Vagina (tissue), 2 donors: Measurements from ENCODE around the gene TNS3. TPM values are rescaled to one million over a fixed set of nuclear protein-coding genes. Genes with fewer than 3 reads are reported as not detected.
"Not testable (repeated sequence)": the region's sequence is repeated elsewhere in the genome, so short reads cannot be mapped to it uniquely, and the experiment has no call there.

Experiments used
- DNase-seq, 2 donors: peaks; one replicate each; pipeline ENCODE4 v3.0.0-alpha.2; 2017; ENCODE audit errors: extremely low spot score in 2 of 2
- H3K27ac ChIP-seq: fragments of 200-600 bp; sonication (generic); one replicate; pipeline ENCODE4 v1.5.1; 2019
- H3K27me3 ChIP-seq: fragments of 200-600 bp; sonication (generic); one replicate; pipeline ENCODE4 v1.5.1; 2019
- H3K36me3 ChIP-seq, 2 donors: fragments of 200-600 bp; sonication (generic); one replicate each; pipeline ENCODE4 v1.5.1; 2017 to 2019
- H3K4me1 ChIP-seq: fragments of 200-600 bp; sonication (generic); one replicate; pipeline ENCODE4 v1.5.1; 2019
- H3K4me3 ChIP-seq, 2 donors: fragments of 200-600 bp; sonication (generic); 1 replicate in 1 of 2; 2 replicates in 1 of 2; pipeline ENCODE4 v1.5.1; 2016 to 2019
- H3K9me3 ChIP-seq: fragments of 200-600 bp; sonication (generic); one replicate; pipeline ENCODE4 v1.5.1; 2019
- POLR2A ChIP-seq, 2 donors: fragments of 450-650 bp; IDR thresholded peaks; one replicate each; pipeline ENCODE4 v1.6.1; 2017; ENCODE audit warnings: antibody characterized with exemption in 2 of 2, mild to moderate bottlenecking in 2 of 2, moderate library complexity in 2 of 2
- POLR2AphosphoS5 ChIP-seq, 2 donors: sonication (generic); formaldehyde crosslinking; IDR thresholded peaks; one replicate each; pipeline ENCODE4 v1.9.0; 2017; ENCODE audit warnings: antibody characterized with exemption in 2 of 2, mild to moderate bottlenecking in 2 of 2, low read depth in 1 of 2; ENCODE audit not compliant: insufficient read depth in 1 of 2
- intact Hi-C: fragments of 100-400 bp; cut with DNase I; formaldehyde crosslinking; loops from one replicate; pipeline ENCODE4 v1.15.1; 2023
- total RNA-seq: library from RNA; depleted of rRNA; stranded (reverse); fragments of >200 nt; gene quantifications from one replicate; pipeline ENCODE4 v1.2.3, GENCODE V29; 2016
- TF ChIP-seq, protein P1 (sequence below), 3 experiments: fragments of 450-650 bp in 2 of 3; fragments of 200-600 bp in 1 of 3; sonication (generic) in 1 of 3; IDR thresholded peaks; one replicate each; pipeline ENCODE4 v1.5.1; 2017 to 2019; ENCODE audit warnings: antibody characterized with exemption in 3 of 3, mild to moderate bottlenecking in 2 of 3, moderate library complexity in 2 of 3

TNS3 gene
- total RNA-seq, 1 donor from 2014 or later, result 36.8 TPM

DNA sequence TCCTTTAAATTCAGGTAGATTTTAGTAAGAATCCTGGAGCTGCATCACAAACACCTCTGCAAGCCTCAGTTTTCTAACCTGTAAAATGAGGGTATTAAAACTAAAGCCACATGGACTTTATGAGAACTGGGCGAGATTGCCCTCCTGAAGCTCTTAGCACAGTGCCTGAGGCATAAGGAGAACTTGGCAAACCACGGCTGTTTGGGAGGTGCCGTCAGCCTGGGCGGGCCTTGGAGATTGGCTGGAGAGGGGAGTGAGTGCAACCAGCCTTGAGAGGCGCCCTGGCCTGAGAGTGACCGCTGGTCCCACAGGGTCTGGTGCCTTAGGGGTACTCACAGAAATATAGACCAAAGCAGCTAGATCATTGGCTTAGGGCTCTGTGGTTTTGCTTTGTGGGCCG lies 5.4 kb upstream of the TNS3 start:
- Histone ChIP-seq H3K27ac (no peak overlapping the region), H3K4me1 (peaks cover 40% of the 10 kb centered on the region), H3K27me3 (no peaks in the 10 kb centered on the region), H3K36me3 (no peaks in the 10 kb centered on the region), H3K4me3 (no peak overlapping the region), H3K9me3 (no peaks in the 10 kb centered on the region)
- no peak for DNase-seq
- no peak for TF ChIP-seq POLR2A (IDR thresholded peaks at IDR 0.05)
- TF ChIP-seq, protein P1, sequence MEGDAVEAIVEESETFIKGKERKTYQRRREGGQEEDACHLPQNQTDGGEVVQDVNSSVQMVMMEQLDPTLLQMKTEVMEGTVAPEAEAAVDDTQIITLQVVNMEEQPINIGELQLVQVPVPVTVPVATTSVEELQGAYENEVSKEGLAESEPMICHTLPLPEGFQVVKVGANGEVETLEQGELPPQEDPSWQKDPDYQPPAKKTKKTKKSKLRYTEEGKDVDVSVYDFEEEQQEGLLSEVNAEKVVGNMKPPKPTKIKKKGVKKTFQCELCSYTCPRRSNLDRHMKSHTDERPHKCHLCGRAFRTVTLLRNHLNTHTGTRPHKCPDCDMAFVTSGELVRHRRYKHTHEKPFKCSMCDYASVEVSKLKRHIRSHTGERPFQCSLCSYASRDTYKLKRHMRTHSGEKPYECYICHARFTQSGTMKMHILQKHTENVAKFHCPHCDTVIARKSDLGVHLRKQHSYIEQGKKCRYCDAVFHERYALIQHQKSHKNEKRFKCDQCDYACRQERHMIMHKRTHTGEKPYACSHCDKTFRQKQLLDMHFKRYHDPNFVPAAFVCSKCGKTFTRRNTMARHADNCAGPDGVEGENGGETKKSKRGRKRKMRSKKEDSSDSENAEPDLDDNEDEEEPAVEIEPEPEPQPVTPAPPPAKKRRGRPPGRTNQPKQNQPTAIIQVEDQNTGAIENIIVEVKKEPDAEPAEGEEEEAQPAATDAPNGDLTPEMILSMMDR (IDR thresholded peaks at IDR 0.05), result no peak
- no peak for TF ChIP-seq POLR2AphosphoS5 (IDR thresholded peaks at IDR 0.05; ENCODE audit: insufficient read depth in 1 of 2, low read depth in 1 of 2)
- intact Hi-C loops, result loop anchor here (5.0 kb wide), 1 partner anchor 1475 kb away; no protein-coding TSS in a partner anchor

DNA sequence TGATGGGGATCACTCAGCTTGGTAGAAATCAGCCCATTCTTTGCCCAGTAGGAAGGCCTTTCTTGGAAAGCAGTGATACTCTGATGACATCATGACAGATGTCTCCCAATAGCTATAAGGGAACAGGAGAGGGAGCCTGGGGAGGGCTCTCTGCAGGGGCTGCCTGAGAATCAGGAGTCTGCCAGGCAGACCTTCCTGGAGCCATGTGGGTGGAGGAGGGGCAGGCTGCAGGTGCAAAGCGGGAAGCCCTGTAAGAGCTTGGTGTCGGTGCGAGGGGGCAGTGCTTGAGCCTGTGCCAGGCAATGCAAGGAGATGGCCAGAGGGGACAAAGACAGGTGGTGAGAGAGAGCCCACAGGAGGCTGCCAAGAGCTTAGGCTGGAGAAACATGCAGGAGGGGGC lies 5.0 kb upstream of the TNS3 start:
- Histone ChIP-seq H3K4me1 (peaks cover 41% of the 10 kb centered on the region), H3K36me3 (no peaks in the 10 kb centered on the region), H3K27me3 (no peaks in the 10 kb centered on the region), H3K9me3 (no peaks in the 10 kb centered on the region), H3K27ac (no peak overlapping the region), H3K4me3 (no peak overlapping the region)
- intact Hi-C loops, result loop anchor here (5.0 kb wide), 1 partner anchor 1475 kb away; no protein-coding TSS in a partner anchor
- TF ChIP-seq, protein P1 (IDR thresholded peaks at IDR 0.05), result no peak
- TF ChIP-seq POLR2AphosphoS5 (IDR thresholded peaks at IDR 0.05; ENCODE audit: insufficient read depth in 1 of 2, low read depth in 1 of 2), result no peak
- TF ChIP-seq POLR2A (IDR thresholded peaks at IDR 0.05), result no peak
- DNase-seq, result no peak

DNA sequence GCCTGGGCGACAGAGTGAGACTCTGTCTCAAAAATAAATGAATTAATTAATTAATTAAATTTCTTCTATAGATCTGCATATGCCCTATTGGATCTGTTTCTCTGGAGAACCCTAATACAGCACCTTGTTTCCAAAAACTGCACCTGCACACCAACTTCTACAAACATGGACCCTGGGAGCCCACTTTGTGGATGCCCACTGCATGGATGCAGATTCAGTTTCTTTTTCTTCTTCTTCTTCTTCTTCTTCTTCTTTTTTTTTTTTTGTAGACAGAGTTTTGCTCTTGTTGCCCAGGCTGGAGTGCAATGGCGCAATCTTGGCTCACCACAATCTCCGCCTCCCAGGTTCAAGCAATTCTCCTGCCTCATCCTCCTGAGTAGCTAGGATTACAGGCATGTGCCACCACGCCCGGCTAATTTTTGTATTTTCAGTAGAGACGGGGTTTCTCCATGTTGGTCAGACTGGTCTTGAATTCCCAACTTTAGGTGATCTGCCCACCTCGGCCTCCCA lies 4.3 kb upstream of the TNS3 start:
- intact Hi-C loops, result loop anchor here (5.0 kb wide), 1 partner anchor 1474 kb away; no protein-coding TSS in a partner anchor
- H3K9me3 ChIP-seq, H3K4me3 ChIP-seq, H3K36me3 ChIP-seq, H3K27ac ChIP-seq, H3K27me3 ChIP-seq, DNase-seq: not testable (repeated sequence)
- peaks cover 34% of the 10 kb centered on the region for H3K4me1 ChIP-seq

DNA sequence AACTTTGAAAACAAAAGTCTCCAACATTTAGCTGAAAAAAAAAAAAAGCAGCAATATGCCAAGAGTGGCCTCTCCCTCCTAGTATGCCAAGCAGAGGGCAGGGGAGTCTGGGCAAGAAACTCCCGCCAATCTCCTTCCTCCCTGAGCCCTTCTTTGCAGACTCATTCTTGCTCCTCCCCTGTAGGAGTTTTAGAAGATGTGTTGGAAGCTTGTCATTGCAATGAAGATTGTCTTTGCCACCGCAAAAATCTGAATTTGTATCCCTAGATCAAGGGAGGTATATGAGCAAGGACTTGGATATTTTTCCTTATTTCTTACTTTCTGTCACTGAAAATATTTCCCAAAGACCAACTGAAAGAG lies 2.6 kb upstream of the TNS3 start:
- intact Hi-C loops, result no loop called here
- Histone ChIP-seq H3K4me3 (no peak overlapping the region), H3K36me3 (no peaks in the 10 kb centered on the region), H3K27me3 (no peaks in the 10 kb centered on the region), H3K9me3 (no peaks in the 10 kb centered on the region), H3K27ac (no peak overlapping the region), H3K4me1 (peaks cover 33% of the 10 kb centered on the region)
- TF ChIP-seq, protein P1 (IDR thresholded peaks at IDR 0.05), result no peak
- no peak for TF ChIP-seq POLR2AphosphoS5 (IDR thresholded peaks at IDR 0.05; ENCODE audit: insufficient read depth in 1 of 2, low read depth in 1 of 2)
- no peak for TF ChIP-seq POLR2A (IDR thresholded peaks at IDR 0.05)
- no peak for DNase-seq

DNA sequence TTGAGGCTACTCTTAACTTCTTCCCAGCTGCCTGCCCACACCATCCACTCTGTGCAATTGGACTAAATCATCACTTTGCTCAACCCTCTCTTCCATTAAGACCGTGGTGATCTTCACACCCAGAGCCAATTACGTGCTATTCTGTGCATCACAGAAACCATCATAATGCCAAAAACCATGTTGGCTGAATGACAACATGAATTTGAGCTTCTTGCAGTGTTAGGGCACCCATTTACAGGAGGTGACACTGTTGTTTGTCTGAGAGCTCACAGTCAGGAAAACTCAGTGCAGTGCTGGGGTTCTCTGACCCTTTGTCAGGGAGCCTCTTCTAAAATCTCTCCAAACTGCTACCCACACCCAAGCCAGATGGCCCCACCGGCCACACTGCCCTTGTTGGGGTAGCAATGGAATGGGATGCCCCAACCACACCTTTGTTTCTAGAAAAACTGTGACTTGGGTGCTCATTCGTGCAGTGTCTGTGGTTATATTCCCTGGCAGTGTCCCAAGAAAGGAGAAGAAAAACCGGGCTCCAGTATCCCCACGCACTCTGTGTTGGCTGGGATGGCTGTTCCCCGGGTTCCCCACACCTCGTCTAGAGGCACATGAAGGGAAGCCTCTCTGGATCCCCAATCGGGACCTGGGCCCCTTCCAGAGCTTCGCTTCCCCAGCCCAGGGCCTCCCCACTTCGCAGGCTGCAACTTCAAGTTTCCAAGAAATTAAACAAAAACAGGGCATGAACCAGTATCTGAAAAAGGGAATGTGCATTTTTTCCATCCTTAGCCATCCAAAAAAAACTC lies 2.0 kb upstream of the TNS3 start:
- TF ChIP-seq, protein P1 (IDR thresholded peaks at IDR 0.05), result no peak
- TF ChIP-seq POLR2A (IDR thresholded peaks at IDR 0.05), result no peak
- TF ChIP-seq POLR2AphosphoS5 (IDR thresholded peaks at IDR 0.05; ENCODE audit: insufficient read depth in 1 of 2, low read depth in 1 of 2), result no peak
- Histone ChIP-seq H3K9me3 (no peaks in the 10 kb centered on the region), H3K27ac (peak overlapping the region; percentile 78), H3K4me1 (peaks cover 38% of the 10 kb centered on the region), H3K4me3 (no peak overlapping the region), H3K36me3 (no peaks in the 10 kb centered on the region), H3K27me3 (no peaks in the 10 kb centered on the region)
- intact Hi-C loops, result no loop called here
- DNase-seq, result no peak
